Sigmoid colon (tissue), 3 donors: ENCODE measurements around the gene POFUT1.

Source experiments
- POLR2A ChIP-seq, 2 donors: fragments of 450-650 bp; IDR thresholded peaks; one replicate each; pipeline ENCODE4 v1.6.1; 2016; ENCODE audit warnings: antibody characterized with exemption in 2 of 2, mild to moderate bottlenecking in 2 of 2, moderate library complexity in 2 of 2
- TF ChIP-seq, protein P1 (sequence below), 4 experiments: fragments of 450-650 bp in 3 of 4; fragments of 200-600 bp in 1 of 4; IDR thresholded peaks; one replicate each; pipeline ENCODE4 v1.5.1; 2016 to 2019; ENCODE audit warnings: antibody characterized with exemption in 4 of 4, mild to moderate bottlenecking in 3 of 4, moderate library complexity in 2 of 4

DNA sequence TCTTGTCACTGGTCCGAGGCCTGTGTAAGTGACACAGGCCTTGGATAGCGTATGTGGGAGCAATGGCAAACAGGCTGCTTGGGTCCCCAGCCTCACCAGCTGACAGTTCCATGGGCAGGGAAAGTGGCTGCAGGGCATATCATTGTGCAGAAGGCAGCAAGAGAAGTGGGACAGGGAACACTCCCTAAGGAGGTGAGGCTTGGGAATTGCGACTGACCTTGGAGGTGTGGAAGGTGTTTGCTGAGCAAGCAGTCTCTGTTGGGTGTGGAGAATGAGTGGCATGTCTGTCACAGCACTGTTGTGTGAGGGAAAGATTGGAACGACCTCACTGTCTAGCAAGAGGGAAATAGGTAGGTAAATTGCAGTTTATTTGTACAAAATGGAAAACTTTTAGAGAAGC lies 16.8 kb downstream of the POFUT1 start:
- no peak for TF ChIP-seq POLR2A (IDR thresholded peaks at IDR 0.05)
- TF ChIP-seq, protein P1, sequence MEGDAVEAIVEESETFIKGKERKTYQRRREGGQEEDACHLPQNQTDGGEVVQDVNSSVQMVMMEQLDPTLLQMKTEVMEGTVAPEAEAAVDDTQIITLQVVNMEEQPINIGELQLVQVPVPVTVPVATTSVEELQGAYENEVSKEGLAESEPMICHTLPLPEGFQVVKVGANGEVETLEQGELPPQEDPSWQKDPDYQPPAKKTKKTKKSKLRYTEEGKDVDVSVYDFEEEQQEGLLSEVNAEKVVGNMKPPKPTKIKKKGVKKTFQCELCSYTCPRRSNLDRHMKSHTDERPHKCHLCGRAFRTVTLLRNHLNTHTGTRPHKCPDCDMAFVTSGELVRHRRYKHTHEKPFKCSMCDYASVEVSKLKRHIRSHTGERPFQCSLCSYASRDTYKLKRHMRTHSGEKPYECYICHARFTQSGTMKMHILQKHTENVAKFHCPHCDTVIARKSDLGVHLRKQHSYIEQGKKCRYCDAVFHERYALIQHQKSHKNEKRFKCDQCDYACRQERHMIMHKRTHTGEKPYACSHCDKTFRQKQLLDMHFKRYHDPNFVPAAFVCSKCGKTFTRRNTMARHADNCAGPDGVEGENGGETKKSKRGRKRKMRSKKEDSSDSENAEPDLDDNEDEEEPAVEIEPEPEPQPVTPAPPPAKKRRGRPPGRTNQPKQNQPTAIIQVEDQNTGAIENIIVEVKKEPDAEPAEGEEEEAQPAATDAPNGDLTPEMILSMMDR (IDR thresholded peaks at IDR 0.05), result no peak
